GM12865 (cell line): Measurements from ENCODE around the gene PCNX4.

Experiments
- DNase-seq: peaks from one replicate; pipeline ENCODE4 v3.0.0; 2010; ENCODE audit warnings: low read depth
- H3K4me3 ChIP-seq: 2 replicates; pipeline ENCODE4 v1.5.1; 2011; ENCODE audit warnings: mild to moderate bottlenecking, low read depth, low read length, control low read depth
- CTCF ChIP-seq: IDR thresholded peaks from 2 replicates; pipeline ENCODE4 v1.5.1; 2011; ENCODE audit warnings: low read length, control low read depth, low read depth, inconsistent platforms; ENCODE audit not compliant: insufficient read depth; ENCODE audit errors: missing control alignments

PCNX4 gene

GRCh38 chr14:60204104-60204842 lies 112.5 kb downstream of the PCNX4 start:
- DNase-seq: peak; percentile 95
- TF ChIP-seq CTCF: no peak
- H3K4me3 ChIP-seq: peak overlapping the region; percentile 34

GRCh38 chr14:60204843-60205774 lies 113.4 kb downstream of the PCNX4 start:
- DNase-seq: peak; percentile 81
- no peak for TF ChIP-seq CTCF
- H3K4me3 ChIP-seq: peak overlapping the region; percentile 34

- DNase-seq: peak; percentile 66
- H3K4me3 ChIP-seq: peak overlapping the region; percentile 31
Measured at GRCh38 chr14:60206249-60206670, 114.5 kb downstream of the PCNX4 start.

GRCh38 chr14:60206837-60207533 lies 115.3 kb downstream of the PCNX4 start:
- peak; percentile 84 for DNase-seq
- H3K4me3 ChIP-seq: peak overlapping the region; percentile 31
- TF ChIP-seq CTCF: no peak

More at GRCh38 chr14:60206249-60206670, 114.5 kb downstream of the PCNX4 start:
- no peak for TF ChIP-seq CTCF

GRCh38 chr14:60210703-60211102 lies 119.0 kb downstream of the PCNX4 start:
- DNase-seq: no peak
- no peak for TF ChIP-seq CTCF
- H3K4me3 ChIP-seq: no peak overlapping the region

GRCh38 chr14:60211153-60211552 lies 119.4 kb downstream of the PCNX4 start:
- no peak overlapping the region for H3K4me3 ChIP-seq
- DNase-seq: no peak
- TF ChIP-seq CTCF: no peak
